PC-9 (cell line): ENCODE measurements around the gene PABPN1L. TPM values are rescaled to one million over a fixed set of nuclear protein-coding genes. Genes with fewer than 3 reads are reported as not detected.

Experiments
- BruUV-seq: library from RNA; stranded (reverse); fragments of 400-500 nt; replicated peaks from 2 replicates; lab custom pipeline; 2021; lab: Mats Ljungman, UMichigan
- CTCF ChIA-PET: fragments of 300-600 bp; sonication (Branson Sonifier 250); formaldehyde crosslinking; loops from one replicate; lab custom pipeline; 2022; ENCODE audit warnings: antibody characterized with exemption; lab: Charles Lee
- POLR2A ChIA-PET: fragments of 300-600 bp; sonication (Branson Sonifier 250); formaldehyde crosslinking; loops from one replicate; lab custom pipeline; 2022; ENCODE audit warnings: antibody characterized with exemption; ENCODE audit not compliant: unreplicated experiment; lab: Charles Lee
- DNase-seq, 2 experiments: peaks; one replicate each; pipeline versions ENCODE4 v3.0.0 to v3.0.0-alpha.2; 2015 to 2022; ENCODE audit warnings: mixed read lengths in 1 of 2
- H2AFZ ChIP-seq: fragments of 200-600 bp; sonication (generic); 2 replicates; pipeline ENCODE4 v1.8.1; 2017; ENCODE audit warnings: antibody characterized with exemption
- H3F3A ChIP-seq: fragments of 200-600 bp; sonication (generic); 2 replicates; pipeline ENCODE4 v1.8.1; 2017; ENCODE audit warnings: antibody characterized with exemption, mild to moderate bottlenecking, low read depth; ENCODE audit not compliant: insufficient read depth
- H3K27ac ChIP-seq: fragments of 200-600 bp; sonication (generic); 2 replicates; pipeline ENCODE4 v1.6.1; 2016; ENCODE audit warnings: mixed run types
- H3K27me3 ChIP-seq: fragments of 200-600 bp; sonication (generic); 2 replicates; pipeline ENCODE4 v1.6.1; 2016; ENCODE audit warnings: low read depth, mixed run types; ENCODE audit not compliant: insufficient read depth
- H3K36me3 ChIP-seq: fragments of 200-600 bp; sonication (generic); 2 replicates; pipeline ENCODE4 v1.6.1; 2016; ENCODE audit warnings: low read depth, mixed run types
- H3K4me1 ChIP-seq: fragments of 200-600 bp; sonication (generic); replicated peaks from 2 replicates; pipeline ENCODE4 v1.6.1; 2016; ENCODE audit warnings: mixed run types; ENCODE audit not compliant: insufficient read depth
- H3K4me2 ChIP-seq: fragments of 200-600 bp; sonication (generic); 2 replicates; pipeline ENCODE4 v1.6.1; 2017; ENCODE audit warnings: mixed run types
- H3K4me3 ChIP-seq: fragments of 200-600 bp; sonication (generic); 2 replicates; pipeline ENCODE4 v1.6.1; 2016; ENCODE audit warnings: mixed run types
- H3K79me2 ChIP-seq: fragments of 200-600 bp; sonication (generic); 2 replicates; pipeline ENCODE4 v1.6.1; 2017; ENCODE audit warnings: low read depth, mixed run types
- H3K9me2 ChIP-seq: fragments of 200-600 bp; sonication (generic); 2 replicates; pipeline ENCODE4 v1.8.1; 2017; ENCODE audit warnings: mild to moderate bottlenecking; ENCODE audit not compliant: insufficient read depth
- H3K9me3 ChIP-seq: fragments of 200-600 bp; sonication (generic); 2 replicates; pipeline ENCODE4 v1.8.1; 2016; ENCODE audit warnings: low read depth; ENCODE audit not compliant: insufficient read depth
- H4K20me1 ChIP-seq: fragments of 200-600 bp; sonication (generic); 2 replicates; pipeline ENCODE4 v1.8.1; 2017; ENCODE audit not compliant: insufficient read depth
- CTCF ChIP-seq: fragments of 200-600 bp; sonication (generic); conservative IDR thresholded peaks from 2 replicates; pipeline ENCODE4 v1.6.1; 2017; ENCODE audit warnings: mixed run types, antibody characterized with exemption, mild to moderate bottlenecking, moderate library complexity
- EZH2 ChIP-seq: fragments of 200-600 bp; sonication (generic); IDR thresholded peaks from 2 replicates; pipeline ENCODE4 v1.8.0; 2017; ENCODE audit warnings: antibody characterized with exemption, low read depth
- intact Hi-C: fragments of 100-400 bp; cut with micrococcal nuclease; formaldehyde crosslinking; loops from one replicate; pipeline ENCODE4 v1.10.0; 2022; ENCODE audit not compliant: unreplicated experiment
- total RNA-seq: library from RNA; stranded (reverse); gene quantifications from 2 replicates; pipeline ENCODE4 v1.2.3, GENCODE V29; 2021

Gene PABPN1L
- total RNA-seq, 1 experiment from 2014 or later, result not detected

GRCh38 chr16:88913870-88914269 lies 47.4 kb upstream of the PABPN1L start:
- Histone ChIP-seq H3K4me2 (no peak overlapping the region), H4K20me1 (no peaks in the 10 kb centered on the region), H3F3A (peaks cover 6% of the 10 kb centered on the region; the same call in 1 of the 2 replicates), H3K36me3 (no peaks in the 10 kb centered on the region), H3K27me3 (peaks cover 3% of the 10 kb centered on the region; the same call in 1 of the 2 replicates), H3K9me3 (no peaks in the 10 kb centered on the region), H2AFZ (no peak overlapping the region), H3K4me3 (no peak overlapping the region), H3K9me2 (no peaks in the 10 kb centered on the region), H3K27ac (no peak overlapping the region), H3K4me1 (no peaks in the 10 kb centered on the region), H3K79me2 (no peaks in the 10 kb centered on the region)
- ChIA-PET CTCF (no interaction called here), POLR2A (no interaction called here)
- no peak for TF ChIP-seq EZH2
- TF ChIP-seq CTCF, result no peak
- BruUV-seq, result no TSS peak
- intact Hi-C loops, result no loop called here
- DNase-seq, result no peak

GRCh38 chr16:88913001-88913612 lies 46.6 kb upstream of the PABPN1L start:
- CTCF ChIA-PET, result no interaction called here
- Histone ChIP-seq H3K4me2 (no peak overlapping the region), H3K9me2 (no peaks in the 10 kb centered on the region), H4K20me1 (no peaks in the 10 kb centered on the region), H3K79me2 (no peaks in the 10 kb centered on the region), H3K4me3 (no peak overlapping the region), H2AFZ (no peak overlapping the region), H3K27me3 (peaks cover 3% of the 10 kb centered on the region; the same call in 1 of the 2 replicates), H3K4me1 (0 out of 2 replicates have a peak, but pooled peaks cover under 1% of the 10 kb centered on the region), H3F3A (peaks cover 6% of the 10 kb centered on the region; the same call in 1 of the 2 replicates), H3K27ac (no peak overlapping the region), H3K36me3 (no peaks in the 10 kb centered on the region), H3K9me3 (no peaks in the 10 kb centered on the region)
- DNase-seq, result no peak
- intact Hi-C loops, result no loop called here
- POLR2A ChIA-PET, result no interaction called here
- TF ChIP-seq CTCF, result no peak
- no peak for TF ChIP-seq EZH2
- BruUV-seq, result no TSS peak

GRCh38 chr16:88912556-88912955 lies 46.1 kb upstream of the PABPN1L start:
- Histone ChIP-seq H3K79me2 (no peaks in the 10 kb centered on the region), H3K36me3 (no peaks in the 10 kb centered on the region), H3K9me3 (no peaks in the 10 kb centered on the region), H3K4me2 (no peak overlapping the region), H3K4me1 (0 out of 2 replicates have a peak, but pooled peaks cover 5% of the 10 kb centered on the region), H3K27ac (no peak overlapping the region), H2AFZ (no peak overlapping the region), H3K4me3 (no peak overlapping the region), H4K20me1 (no peaks in the 10 kb centered on the region), H3K27me3 (peaks cover 3% of the 10 kb centered on the region; the same call in 1 of the 2 replicates), H3F3A (peaks cover 6% of the 10 kb centered on the region; the same call in 1 of the 2 replicates), H3K9me2 (no peaks in the 10 kb centered on the region)
- DNase-seq, result no peak
- no TSS peak for BruUV-seq
- TF ChIP-seq EZH2 (no peak), CTCF (no peak)
- intact Hi-C loops, result no loop called here
- ChIA-PET POLR2A (no interaction called here), CTCF (no interaction called here)
